Endothelial cell of umbilical vein (primary cell): ENCODE results near the gene SFR1. TPM values are rescaled to one million over a fixed set of nuclear protein-coding genes. Genes with fewer than 3 reads are reported as not detected.

Source experiments
- BruUV-seq: library from RNA; stranded (reverse); fragments of 400-500 nt; replicated peaks from 2 replicates; lab custom pipeline; 2021; lab: Mats Ljungman, UMichigan
- CTCF ChIA-PET: fragments of 300-600, 350-600 bp; sonication (Branson Sonifier 250); formaldehyde crosslinking; loops from one replicate; lab custom pipeline; 2021; ENCODE audit warnings: antibody characterized with exemption, inconsistent platforms; lab: Charles Lee
- POLR2A ChIA-PET: fragments of 300-600, 350-600 bp; sonication (Branson Sonifier 250); formaldehyde crosslinking; loops from one replicate; lab custom pipeline; 2021; ENCODE audit warnings: antibody characterized with exemption, inconsistent platforms; lab: Charles Lee
- DNase-seq: peaks from one replicate; pipeline ENCODE4 v3.0.0-alpha.2; 2011; ENCODE audit warnings: low read depth, low spot score
- FAIRE-seq: peaks from 2 replicates; lab custom pipeline; 2011; peaks lifted over from hg19 to GRCh38; lab: Jason Lieb, UNC
- H2AFZ ChIP-seq: 2 replicates; pipeline ENCODE4 v1.6.0; 2012; ENCODE audit warnings: low read depth, low read length, control low read depth, inconsistent platforms
- H3K27ac ChIP-seq: 2 replicates; pipeline ENCODE4 v1.5.1; 2011; ENCODE audit warnings: low read depth, mild to moderate bottlenecking, control low read depth, low read length, moderate library complexity; ENCODE audit not compliant: insufficient read depth
- H3K27me3 ChIP-seq, 2 experiments: 2 replicates each; pipeline versions ENCODE4 v1.6.0 to v1.6.1; 2011; ENCODE audit warnings: low read length in 2 of 2, mixed read lengths in 1 of 2; ENCODE audit not compliant: control insufficient read depth in 2 of 2, insufficient read depth in 2 of 2
- H3K36me3 ChIP-seq, 2 experiments: 2 replicates in 1 of 2; 3 replicates in 1 of 2; pipeline ENCODE4 v1.5.1; 2011; ENCODE audit warnings: low read length in 2 of 2, mild to moderate bottlenecking in 1 of 2, moderate library complexity in 1 of 2; ENCODE audit not compliant: control insufficient read depth in 2 of 2, insufficient read depth in 2 of 2; ENCODE audit errors: extremely low read depth in 1 of 2
- H3K4me1 ChIP-seq: 3 replicates; pipeline ENCODE4 v1.5.1; 2011; ENCODE audit warnings: mild to moderate bottlenecking, low read length; ENCODE audit not compliant: control insufficient read depth, insufficient read depth; ENCODE audit errors: extremely low read depth
- H3K4me2 ChIP-seq: 2 replicates; pipeline ENCODE4 v1.6.1; 2011; ENCODE audit warnings: low read length, control low read depth, mixed read lengths; ENCODE audit not compliant: insufficient read depth
- H3K4me3 ChIP-seq, 3 experiments: fragments of 200-600 bp in 1 of 3; sonication (generic), shearing (Covaris generic) in 1 of 3; replicated peaks in 1 of 3; 2 replicates each; pipeline ENCODE4 v1.5.1; 2011 to 2016; ENCODE audit warnings: control low read depth in 3 of 3, low read length in 3 of 3, mild to moderate bottlenecking in 2 of 3, inconsistent platforms in 1 of 3, low read depth in 1 of 3, moderate library complexity in 1 of 3; ENCODE audit not compliant: insufficient read depth in 1 of 3
- H3K79me2 ChIP-seq: 2 replicates; pipeline ENCODE4 v1.6.0; 2012; ENCODE audit warnings: low read length, inconsistent platforms; ENCODE audit not compliant: control insufficient read depth, insufficient read depth
- H3K9ac ChIP-seq: replicated peaks from 2 replicates; pipeline ENCODE3; 2011; ENCODE audit warnings: low read length, control low read depth; ENCODE audit not compliant: insufficient read depth; ENCODE audit errors: extremely low read depth
- H3K9me1 ChIP-seq: replicated peaks from 3 replicates; pipeline ENCODE4 v1.6.0; 2011; ENCODE audit warnings: mild to moderate bottlenecking, low read length; ENCODE audit not compliant: control insufficient read depth, insufficient read depth; ENCODE audit errors: extremely low read depth
- H3K9me3 ChIP-seq: replicated peaks from 2 replicates; pipeline ENCODE4 v1.5.1; 2012; ENCODE audit warnings: low read length, inconsistent platforms; ENCODE audit not compliant: control insufficient read depth, insufficient read depth
- H4K20me1 ChIP-seq: replicated peaks from 2 replicates; pipeline ENCODE3; 2011; ENCODE audit warnings: mild to moderate bottlenecking, low read length; ENCODE audit not compliant: control insufficient read depth, insufficient read depth; ENCODE audit errors: extremely low read depth
- CTCF ChIP-seq, 2 donors: IDR thresholded peaks; 1 replicate in 1 of 2; 2 replicates in 1 of 2; pipeline ENCODE4 v1.5.1; 2011; ENCODE audit warnings: low read length in 2 of 2, mild to moderate bottlenecking in 2 of 2, moderate library complexity in 2 of 2, control low read depth in 1 of 2, inconsistent platforms in 1 of 2, low read depth in 1 of 2; ENCODE audit not compliant: insufficient read depth in 1 of 2; ENCODE audit errors: extremely low read depth in 1 of 2
- EZH2 ChIP-seq: IDR thresholded peaks from 2 replicates; pipeline ENCODE4 v1.6.1; 2012; ENCODE audit warnings: borderline replicate concordance, low read depth, mild to moderate bottlenecking, moderate library complexity, low read length, inconsistent platforms; ENCODE audit not compliant: severe bottlenecking
- FOS ChIP-seq: IDR thresholded peaks from 2 replicates; pipeline ENCODE4 v1.6.1; 2011; ENCODE audit warnings: mild to moderate bottlenecking, low read length, moderate library complexity, borderline replicate concordance; ENCODE audit not compliant: insufficient read depth
- GATA2 ChIP-seq: IDR thresholded peaks from 2 replicates; pipeline ENCODE4 v1.7.0; 2011; ENCODE audit warnings: low read depth, mild to moderate bottlenecking, moderate library complexity, mixed read lengths, low read length; ENCODE audit not compliant: insufficient read length, insufficient read depth
- JUN ChIP-seq: IDR thresholded peaks from 2 replicates; pipeline ENCODE4 v1.6.1; 2011; ENCODE audit warnings: borderline replicate concordance, low read depth; ENCODE audit not compliant: insufficient read length, insufficient read depth
- MYC ChIP-seq: IDR thresholded peaks from one replicate; pipeline ENCODE4 v1.6.1; 2011; ENCODE audit warnings: mild to moderate bottlenecking, low read depth, low read length
- POLR2A ChIP-seq: IDR thresholded peaks from 2 replicates; pipeline ENCODE4 v1.6.1; 2012; ENCODE audit warnings: low read depth, mild to moderate bottlenecking, control low read depth, low read length
- POLR2AphosphoS5 ChIP-seq: IDR thresholded peaks from 2 replicates; pipeline ENCODE4 v1.6.1; 2012; ENCODE audit warnings: low read depth, mild to moderate bottlenecking, control low read depth, low read length, moderate library complexity; ENCODE audit not compliant: insufficient read depth
- dilution Hi-C: fragments of 300-500 bp; cut with MboI; formaldehyde crosslinking; loops from one replicate; pipeline ENCODE4 v1.15.0; 2019; ENCODE audit warnings: low sequenced_read_pairs; ENCODE audit not compliant: extremely low pct_ligation_motif_present
- intact Hi-C: fragments of 100-400 bp; cut with micrococcal nuclease; formaldehyde crosslinking; loops from one replicate; pipeline ENCODE4 v1.10.0; 2022
- polyA plus RNA-seq, 4 experiments: library from polyadenylated mRNA; depleted of rRNA in 3 of 4; stranded (reverse) in 3 of 4; unstranded in 1 of 4; fragments of >200 nt; gene quantifications; 2 replicates each; pipeline versions ENCODE4 v1.2.1 to v1.2.3, GENCODE V29; 2011 to 2012; ENCODE audit warnings: missing spikeins in 1 of 4
- total RNA-seq: library from RNA; stranded (reverse); gene quantifications from 2 replicates; pipeline ENCODE4 v1.2.3, GENCODE V29; 2021
- TF ChIP-seq, protein P1 (sequence below): IDR thresholded peaks from 2 replicates; pipeline ENCODE4 v1.6.1; 2011; ENCODE audit not compliant: insufficient read depth, insufficient read length

The SFR1 gene
- total and polyA plus RNA-seq, 2 donors (not counting 3 experiments of a cell fraction or from before 2014, with no cell fraction given): 3.6 to 8.9 TPM

DNA sequence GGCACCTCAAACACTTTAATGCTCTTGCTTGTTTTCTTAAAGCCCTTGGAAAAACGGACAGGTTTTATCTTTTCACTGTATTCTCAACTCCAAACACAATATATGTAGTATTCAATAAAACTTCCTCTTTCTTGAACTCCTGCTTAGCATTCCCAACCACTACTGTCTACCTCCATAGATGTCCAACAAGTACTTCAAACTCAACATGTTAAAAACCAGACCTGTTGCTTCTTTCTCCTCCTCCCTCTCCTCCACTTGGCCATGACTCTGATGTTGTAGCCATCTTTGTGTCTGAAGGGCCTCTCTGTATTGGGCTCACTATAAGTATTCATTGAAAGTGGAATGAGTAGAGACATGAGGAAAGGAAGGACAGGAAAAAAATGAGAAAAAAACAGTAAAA, 20.1 kb upstream of the SFR1 start:
- H3K4me3 ChIP-seq: no peak overlapping the region
- H3K9me1 ChIP-seq: no peaks in the 10 kb centered on the region
- H3K4me1 ChIP-seq: peaks cover 13% of the 10 kb centered on the region
- H3K9me3 ChIP-seq: no peaks in the 10 kb centered on the region
- dilution Hi-C loops (no loop called here), intact Hi-C loops (no loop called here)
- no peaks in the 10 kb centered on the region for H3K36me3 ChIP-seq
- H2AFZ ChIP-seq: no peak overlapping the region
- no peaks in the 10 kb centered on the region for H3K79me2 ChIP-seq
- TF ChIP-seq CTCF (IDR thresholded peaks at IDR 0.05; ENCODE audit: extremely low read depth in 1 of 2, insufficient read depth in 1 of 2, low read depth in 1 of 2, low read length in 2 of 2): no peak
- TF ChIP-seq, protein P1, sequence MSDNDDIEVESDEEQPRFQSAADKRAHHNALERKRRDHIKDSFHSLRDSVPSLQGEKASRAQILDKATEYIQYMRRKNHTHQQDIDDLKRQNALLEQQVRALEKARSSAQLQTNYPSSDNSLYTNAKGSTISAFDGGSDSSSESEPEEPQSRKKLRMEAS: no peak
- TF ChIP-seq JUN: no peak
- TF ChIP-seq POLR2A: no peak
- no peak for TF ChIP-seq EZH2
- no peak for TF ChIP-seq GATA2
- no peak for TF ChIP-seq FOS
- TF ChIP-seq MYC: no peak
- no peak for TF ChIP-seq POLR2AphosphoS5
- no peaks in the 10 kb centered on the region for H4K20me1 ChIP-seq
- no peak overlapping the region for H3K4me2 ChIP-seq
- DNase-seq: no peak
- no peak overlapping the region for H3K27ac ChIP-seq
- POLR2A ChIA-PET: no interaction called here
- CTCF ChIA-PET: no interaction called here
- no peak for FAIRE-seq
- no TSS peak for BruUV-seq
- no peaks in the 10 kb centered on the region for H3K27me3 ChIP-seq
- no peak overlapping the region for H3K9ac ChIP-seq
